Measurements from ENCODE around the gene HIPK4. TPM values are rescaled to one million over a fixed set of nuclear protein-coding genes. Genes with fewer than 3 reads are reported as not detected.
"Not testable (repeated sequence)": the region's sequence is repeated elsewhere in the genome, so short reads cannot be mapped to it uniquely, and the experiment has no call there.

HIPK4 gene
- total and polyA plus RNA-seq, 2 of the 4 experiments (the other 2 are of a cell fraction), result 0.12 to 0.18 TPM

DNA sequence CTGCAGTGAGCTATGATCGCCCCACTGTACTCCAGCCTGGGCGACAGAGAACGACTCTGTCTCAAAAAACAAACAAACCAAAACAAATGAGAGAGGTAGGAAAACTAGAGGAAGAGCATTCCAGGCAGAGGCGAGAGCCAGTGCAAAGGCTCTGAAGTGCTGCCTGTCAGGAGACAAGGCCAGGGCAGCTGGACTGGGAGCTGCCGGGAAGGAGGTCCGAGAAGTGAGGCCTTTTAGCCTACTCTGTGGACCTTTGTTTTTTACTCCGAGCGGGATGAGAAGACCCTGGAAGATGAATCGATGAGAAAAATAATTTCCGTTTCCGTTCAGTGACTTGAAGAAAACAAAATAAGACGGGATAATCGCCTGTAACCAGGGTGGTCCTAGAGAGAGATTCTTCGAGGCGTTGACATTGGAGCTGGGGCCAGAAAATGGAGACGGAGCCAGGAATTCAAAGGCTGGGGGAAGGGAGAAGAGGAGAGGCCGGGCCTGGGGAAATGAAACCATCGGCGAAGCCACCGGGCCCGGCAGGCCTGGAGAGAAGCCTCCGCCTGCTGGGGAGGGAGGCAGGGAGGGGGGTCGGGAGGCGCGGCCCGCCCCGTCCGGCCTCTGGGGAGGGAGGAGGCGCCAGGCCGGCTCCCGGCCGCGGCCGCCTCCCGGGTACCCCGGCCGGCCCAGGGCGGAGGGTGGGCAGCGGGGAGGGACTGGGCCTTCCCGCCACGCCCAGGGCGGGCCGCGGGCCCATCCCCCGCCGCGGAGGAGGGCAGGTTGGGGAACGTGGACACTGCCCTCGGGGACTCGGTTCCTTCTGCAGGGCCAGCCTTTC lies 43.6 kb upstream of the HIPK4 start (continued):
- no peak for TF ChIP-seq SMC3 (IDR thresholded peaks at IDR 0.05; ENCODE audit: low read depth, low read length)
- TF ChIP-seq CHD1 (IDR thresholded peaks at IDR 0.05; ENCODE audit: low read depth, low read length), result no peak

GRCh38 chr19:40432760-40433159 lies 42.8 kb upstream of the HIPK4 start:
- POLR2A ChIA-PET (ENCODE audit: unreplicated experiment), result interaction anchor here (1.0 kb wide), 1 partner anchor 12 kb away, joined by 3 read pairs; no protein-coding TSS in a partner anchor

More at GRCh38 chr19:40432760-40433159, 42.8 kb upstream of the HIPK4 start:
- peak overlapping the region; percentile 75 for H3K4me2 ChIP-seq (ENCODE audit: low read depth, low read length)
- H3K27me3 ChIP-seq (ENCODE audit: control insufficient read depth, insufficient read depth, low read length); H3K18ac ChIP-seq (ENCODE audit: low read depth, low read length); ATAC-seq (ENCODE audit: low read depth); H2BK15ac ChIP-seq (ENCODE audit: low read depth, low read length); H3K23ac ChIP-seq (ENCODE audit: low read depth, low read length); BruUV-seq (replicated peaks); H3K79me1 ChIP-seq (ENCODE audit: low read depth in 1 of 2, low read length in 2 of 2); H3K9me1 ChIP-seq (ENCODE audit: insufficient read depth, low read length); H3K36me3 ChIP-seq (ENCODE audit: control insufficient read depth, insufficient read depth, low read length); H4K20me1 ChIP-seq (ENCODE audit: insufficient read depth, low read length); H2AK9ac ChIP-seq (replicated peaks; ENCODE audit: low read depth, low read length, poor library complexity); H3K4me3 ChIP-seq (ENCODE audit: insufficient read depth, low read depth, low read length); in situ Hi-C loops (cut with MboI; ENCODE audit: low sequenced_read_pairs); DNase-seq; intact Hi-C loops (cut with micrococcal nuclease); H2BK20ac ChIP-seq (ENCODE audit: low read depth, low read length); H3K9me3 ChIP-seq (ENCODE audit: control insufficient read depth, insufficient read depth, low read length); dilution Hi-C loops (cut with HindIII; ENCODE audit: low sequenced_read_pairs, unreplicated experiment): not testable (repeated sequence)
- peak overlapping the region; percentile 78; the same call in 1 of the 2 replicates for H2BK120ac ChIP-seq (ENCODE audit: low read depth, low read length)
- peak overlapping the region; percentile 98; the same call in 1 of the 2 replicates for H3K56ac ChIP-seq (ENCODE audit: extremely low read depth, insufficient read depth, low read length)
- peaks cover 11% of the 10 kb centered on the region for H3K4me1 ChIP-seq (ENCODE audit: control insufficient read depth, insufficient read depth, low read length)
- peak overlapping the region; percentile 85; the same call in 1 of the 2 replicates for H2AK5ac ChIP-seq (ENCODE audit: low read depth, low read length)
- H2AFZ ChIP-seq (replicated peaks; ENCODE audit: low read length, poor library complexity), result peak overlapping the region; percentile 4
- peak overlapping the region; percentile 94; the same call in 1 of the 2 replicates for H3K14ac ChIP-seq (replicated peaks; ENCODE audit: low read depth, low read length)
- peak overlapping the region; percentile 93 to 99; a peak in 3 of 4 replicates for H4K8ac ChIP-seq (ENCODE audit: low read depth in 2 of 2, low read length in 2 of 2)
- WGBS, 2 experiments (ENCODE audit: extremely low coverage in 2 of 2, insufficient read length in 1 of 2), result no CpG with 5 or more reads among the region's 7 CpGs
- H2BK5ac ChIP-seq (ENCODE audit: low read depth, low read length, poor library complexity, severe bottlenecking), result peak overlapping the region; percentile 86
- CTCF ChIA-PET, result interaction anchor here (0.6 kb wide), 1 partner anchor 202 kb away, joined by 3 read pairs; no protein-coding TSS in a partner anchor
- H3K4ac ChIP-seq (ENCODE audit: low read depth, low read length), result peak overlapping the region; percentile 96
- peak overlapping the region; percentile 98 for H4K91ac ChIP-seq (ENCODE audit: insufficient read depth, low read depth, low read length)
- peak overlapping the region; percentile 87 for H3K9ac ChIP-seq (ENCODE audit: low read depth, low read length)
- peak overlapping the region; percentile 64; the same call in 1 of the 2 replicates for H4K5ac ChIP-seq (ENCODE audit: low read depth, low read length)
- H3K27ac ChIP-seq (ENCODE audit: insufficient read depth, low read length), result peak overlapping the region; percentile 91

Measured in IMR-90 (cell line).